Stomach (tissue), 9 donors: ENCODE results near the gene TSPYL2. TPM values are rescaled to one million over a fixed set of nuclear protein-coding genes. Genes with fewer than 3 reads are reported as not detected.
A peak's percentile ranks its signal among the peaks of the same experiment; 100 is the strongest.

ENCODE experiments used
- DNase-seq, 2 donors: peaks; one replicate each; pipeline versions ENCODE4 v3.0.0 to v3.0.0-alpha.2; 2013 to 2019
- H3K27ac ChIP-seq, 5 donors: fragments of 200-600 bp in 4 of 5; sonication (generic) in 4 of 5; one replicate each; pipeline ENCODE4 v1.5.1; 2013 to 2019; ENCODE audit warnings: mild to moderate bottlenecking in 1 of 5, moderate library complexity in 1 of 5
- H3K27me3 ChIP-seq, 3 donors: fragments of 200-600 bp; sonication (generic); one replicate each; pipeline ENCODE4 v1.5.1; 2017 to 2019; ENCODE audit warnings: mixed run types in 1 of 3
- H3K36me3 ChIP-seq, 4 donors: fragments of 200-600 bp; sonication (generic); 1 replicate in 3 of 4; 2 replicates in 1 of 4; pipeline ENCODE4 v1.5.1; 2016 to 2019
- H3K4me1 ChIP-seq, 4 donors: fragments of 200-600 bp; sonication (generic); one replicate each; pipeline ENCODE4 v1.5.1; 2016 to 2019
- H3K4me3 ChIP-seq, 4 donors: fragments of 200-600 bp; sonication (generic) in 3 of 4; one replicate each; pipeline ENCODE4 v1.5.1; 2016 to 2019; ENCODE audit warnings: mild to moderate bottlenecking in 1 of 4
- H3K9me3 ChIP-seq, 4 donors: fragments of 200-600 bp; sonication (generic); one replicate each; pipeline ENCODE4 v1.5.1; 2016 to 2019
- EP300 ChIP-seq: sonication (generic); formaldehyde crosslinking; IDR thresholded peaks from one replicate; pipeline ENCODE4 v1.6.1; 2017; ENCODE audit warnings: antibody characterized with exemption
- POLR2A ChIP-seq, 4 donors: fragments of 450-650 bp; IDR thresholded peaks; one replicate each; pipeline ENCODE4 v1.6.1; 2016; ENCODE audit warnings: antibody characterized with exemption in 4 of 4, control low read depth in 2 of 4, mild to moderate bottlenecking in 1 of 4, moderate library complexity in 1 of 4
- POLR2AphosphoS5 ChIP-seq, 3 donors: sonication (generic); formaldehyde crosslinking; IDR thresholded peaks; one replicate each; pipeline ENCODE4 v1.6.1; 2016; ENCODE audit warnings: antibody characterized with exemption in 3 of 3
- WGBS, 5 donors: extraction: QIAGEN DNeasy Blood & Tissue Kit in 3 of 5; methylation state at CpG; one replicate each; pipeline versions ENCODE4 v1.1.5 to v1.1.7; 2013 to 2018; 5-methylcytosine and 5-hydroxymethylcytosine counted together
- intact Hi-C: fragments of 100-400 bp; cut with DNase I; formaldehyde crosslinking; loops from one replicate; pipeline ENCODE4 v1.15.1; 2023; ENCODE audit warnings: low total_unique reads
- polyA plus RNA-seq, 3 donors: library from polyadenylated mRNA; stranded (reverse); fragments of 200-250 nt; gene quantifications; one replicate each; pipeline ENCODE4 v1.2.3, GENCODE V29; 2013
- total RNA-seq, 5 donors: library from RNA; depleted of rRNA; stranded (reverse); fragments of >200 nt; gene quantifications; one replicate each; pipeline versions ENCODE4 v1.1.0 to v1.2.3, GENCODE V29; 2014 to 2016
- TF ChIP-seq, protein P1 (sequence below), 7 experiments: fragments of 450-650 bp in 4 of 7; fragments of 200-600 bp in 3 of 7; sonication (generic) in 3 of 7; IDR thresholded peaks; one replicate each; pipeline ENCODE4 v1.5.1; 2016 to 2019; ENCODE audit warnings: antibody characterized with exemption in 7 of 7, control low read depth in 2 of 7, mild to moderate bottlenecking in 1 of 7
- donor health status: healthy with polysubstance abuse.
- donor health status: Bipolar disorder and iron deficiency.
- donor health status: healthy.

Gene TSPYL2
- total and polyA plus RNA-seq, 8 donors = 19.9 to 105 (median 44.9) TPM

DNA sequence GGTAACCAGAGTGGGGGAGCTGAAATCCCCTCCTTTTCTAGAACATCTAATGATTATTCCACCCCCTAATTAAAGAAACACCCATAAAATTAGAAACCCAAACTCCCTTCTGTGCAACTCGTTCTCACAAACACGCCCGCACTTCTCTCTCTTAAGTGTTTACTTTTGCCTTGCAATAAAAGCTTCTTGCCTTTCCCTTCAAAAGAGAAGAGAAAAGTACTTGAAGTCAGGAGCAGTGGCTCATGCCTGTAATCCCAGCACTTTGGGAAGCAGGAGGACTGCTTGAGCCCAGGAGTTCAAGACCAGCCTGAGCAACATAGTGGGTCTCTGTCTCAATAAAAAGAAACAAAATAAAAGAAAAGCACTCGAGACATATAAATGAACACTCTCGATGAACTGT lies 37.2 kb upstream of the TSPYL2 start:
- no peak overlapping the region for H3K27ac ChIP-seq
- no peak for DNase-seq
- no peak overlapping the region for H3K4me3 ChIP-seq
- no peak for TF ChIP-seq EP300
- TF ChIP-seq POLR2AphosphoS5 (IDR thresholded peaks at IDR 0.05) = no peak
- TF ChIP-seq POLR2A (IDR thresholded peaks at IDR 0.05) = no peak
- TF ChIP-seq, protein P1, sequence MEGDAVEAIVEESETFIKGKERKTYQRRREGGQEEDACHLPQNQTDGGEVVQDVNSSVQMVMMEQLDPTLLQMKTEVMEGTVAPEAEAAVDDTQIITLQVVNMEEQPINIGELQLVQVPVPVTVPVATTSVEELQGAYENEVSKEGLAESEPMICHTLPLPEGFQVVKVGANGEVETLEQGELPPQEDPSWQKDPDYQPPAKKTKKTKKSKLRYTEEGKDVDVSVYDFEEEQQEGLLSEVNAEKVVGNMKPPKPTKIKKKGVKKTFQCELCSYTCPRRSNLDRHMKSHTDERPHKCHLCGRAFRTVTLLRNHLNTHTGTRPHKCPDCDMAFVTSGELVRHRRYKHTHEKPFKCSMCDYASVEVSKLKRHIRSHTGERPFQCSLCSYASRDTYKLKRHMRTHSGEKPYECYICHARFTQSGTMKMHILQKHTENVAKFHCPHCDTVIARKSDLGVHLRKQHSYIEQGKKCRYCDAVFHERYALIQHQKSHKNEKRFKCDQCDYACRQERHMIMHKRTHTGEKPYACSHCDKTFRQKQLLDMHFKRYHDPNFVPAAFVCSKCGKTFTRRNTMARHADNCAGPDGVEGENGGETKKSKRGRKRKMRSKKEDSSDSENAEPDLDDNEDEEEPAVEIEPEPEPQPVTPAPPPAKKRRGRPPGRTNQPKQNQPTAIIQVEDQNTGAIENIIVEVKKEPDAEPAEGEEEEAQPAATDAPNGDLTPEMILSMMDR (IDR thresholded peaks at IDR 0.05) = no peak
- no peaks in the 10 kb centered on the region for H3K9me3 ChIP-seq
- no peaks in the 10 kb centered on the region for H3K36me3 ChIP-seq
- intact Hi-C loops = no loop called here
- peaks cover 0 to 29% (median 9%) of the 10 kb centered on the region in 3 donors for H3K27me3 ChIP-seq
- WGBS, 5 donors = 44 to 67% (median 64%) methylated on average over 5 of the region's 5 CpGs
- H3K4me1 ChIP-seq = no peaks in the 10 kb centered on the region

DNA sequence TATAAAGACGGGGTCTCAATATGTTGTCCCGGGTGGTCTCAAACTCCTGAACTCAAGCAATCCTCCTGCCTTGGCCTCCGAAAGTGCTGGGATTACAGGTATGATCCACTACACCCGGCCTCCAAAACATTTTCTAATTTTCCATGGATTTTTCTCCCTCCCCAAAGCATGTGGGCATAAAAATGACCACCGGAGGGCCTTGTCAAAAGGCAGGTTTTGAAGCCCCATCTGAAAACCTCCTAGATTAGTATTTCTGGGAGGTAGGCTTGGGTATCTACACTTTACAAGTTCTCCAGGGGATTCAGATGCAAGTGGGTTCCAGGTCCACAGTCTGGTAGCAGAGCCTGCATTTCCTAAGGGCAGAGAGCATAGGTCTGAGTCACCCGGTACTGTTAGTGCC lies 34.9 kb upstream of the TSPYL2 start:
- no peaks in the 10 kb centered on the region for H3K36me3 ChIP-seq
- peaks cover 0 to 23% (median 9%) of the 10 kb centered on the region in 3 donors for H3K27me3 ChIP-seq
- H3K4me1 ChIP-seq = peaks cover 0 to 3% (median 0%) of the 10 kb centered on the region in 4 donors
- intact Hi-C loops = no loop called here
- H3K4me3 ChIP-seq = no peak overlapping the region
- no peak for DNase-seq
- H3K9me3 ChIP-seq = no peaks in the 10 kb centered on the region
- no peak overlapping the region for H3K27ac ChIP-seq
- 86 to 93% (median 88%) methylated on average over 6 of the region's 6 CpGs for WGBS, 5 donors
- TF ChIP-seq, protein P1 (IDR thresholded peaks at IDR 0.05) = no peak
- no peak for TF ChIP-seq POLR2AphosphoS5 (IDR thresholded peaks at IDR 0.05)
- no peak for TF ChIP-seq EP300
- no peak for TF ChIP-seq POLR2A (IDR thresholded peaks at IDR 0.05)

DNA sequence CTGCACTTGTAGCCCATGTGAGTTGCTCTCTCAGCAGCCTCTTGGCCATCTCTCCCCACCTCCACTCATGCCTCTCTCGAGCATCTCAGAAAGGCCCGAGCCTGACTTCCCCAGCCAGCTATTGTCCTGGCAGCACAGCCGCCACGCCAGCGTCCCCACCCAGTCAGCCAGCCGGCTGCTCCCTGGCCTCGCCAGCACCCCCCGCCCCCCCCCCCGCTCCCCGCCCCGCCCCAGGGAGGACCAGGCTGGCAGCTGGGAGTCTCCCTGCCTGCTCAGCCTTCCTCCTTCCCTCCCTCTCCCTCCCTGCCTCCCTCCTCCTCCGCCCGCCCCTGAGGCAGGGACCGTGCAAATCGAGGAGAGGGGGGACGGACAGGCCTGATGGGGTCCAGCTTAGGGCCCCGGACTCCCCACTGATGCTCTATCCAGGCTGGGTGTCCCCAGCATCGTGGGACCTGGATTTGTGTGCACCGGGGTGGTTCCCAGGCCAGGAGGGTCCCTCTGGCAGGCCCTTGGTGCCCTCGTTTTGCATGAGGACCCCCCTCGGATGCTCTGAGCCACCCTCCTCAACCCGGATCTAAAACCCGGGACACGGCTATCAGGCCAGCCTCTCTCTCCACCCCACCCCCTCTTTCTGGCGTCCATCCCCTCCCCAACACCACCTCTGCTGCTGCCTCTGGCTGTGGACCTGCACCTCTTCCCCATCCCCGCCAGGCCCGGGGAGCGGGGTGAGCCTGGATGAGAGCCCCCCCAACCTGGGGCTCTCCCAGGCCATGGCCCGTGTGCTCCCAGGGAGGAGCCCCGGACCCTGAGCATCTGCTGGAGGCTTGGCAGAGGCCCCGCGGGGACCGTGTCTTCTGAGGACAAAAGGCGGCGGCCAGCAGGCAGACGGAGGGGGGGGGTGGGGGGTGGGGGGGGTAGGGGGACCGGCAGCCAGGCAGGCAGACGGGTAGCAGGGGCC lies 33.7 kb upstream of the TSPYL2 start, which contains the start of gene GPR173:
Gene GPR173 (plus strand): TSS at position 621 of the 958 bp plus-strand sequence. CDS start 27,833 bp downstream, outside the sequence.
- no peaks in the 10 kb centered on the region for H3K36me3 ChIP-seq
- H3K27ac ChIP-seq = peak within 1 kb of the TSS in 1 of 5 donors; percentile 24
- H3K4me1 ChIP-seq = peaks cover 0 to 3% (median 0%) of the 10 kb centered on the region in 4 donors
- TF ChIP-seq, protein P1 (IDR thresholded peaks at IDR 0.05) = no peak
- TF ChIP-seq EP300 = no peak
- no peak for TF ChIP-seq POLR2A (IDR thresholded peaks at IDR 0.05)
- no peak for TF ChIP-seq POLR2AphosphoS5 (IDR thresholded peaks at IDR 0.05)
- H3K4me3 ChIP-seq = peak within 1 kb of the TSS; percentile 39 to 50 (median 44)
- peaks cover 0 to 15% (median 9%) of the 10 kb centered on the region in 3 donors for H3K27me3 ChIP-seq
- DNase-seq = peak in 1 of 2 donors; percentile 78
- no peaks in the 10 kb centered on the region for H3K9me3 ChIP-seq
- WGBS, 5 donors = 0 to 33% (median 4%) methylated on average over 1 to 34 of the region's 38 CpGs
- intact Hi-C loops = no loop called here

DNA sequence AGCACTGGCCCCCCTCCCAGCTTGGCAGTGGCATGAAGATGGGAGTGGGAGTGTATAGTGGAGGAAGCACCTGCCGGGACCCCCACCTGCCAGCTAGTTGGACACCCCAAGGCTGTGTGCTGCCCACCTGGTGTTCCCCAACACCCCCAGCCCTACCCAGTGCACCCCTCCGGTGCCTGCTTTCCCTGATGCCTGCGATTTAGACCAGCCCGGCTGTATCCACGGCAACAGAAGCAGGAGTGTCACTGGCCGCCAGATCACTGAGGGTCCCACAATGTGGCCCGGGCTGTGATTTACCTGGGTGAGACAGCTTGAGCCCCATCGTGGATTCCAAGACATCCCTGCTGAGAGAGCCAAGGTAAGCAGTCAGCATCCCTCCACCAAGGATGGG lies 33.0 kb upstream of the TSPYL2 start:
- Histone ChIP-seq H3K27ac (peak overlapping the region in 1 of 5 donors; percentile 24), H3K9me3 (no peaks in the 10 kb centered on the region), H3K36me3 (no peaks in the 10 kb centered on the region), H3K27me3 (peaks cover 0 to 14% (median 9%) of the 10 kb centered on the region in 3 donors), H3K4me1 (peaks cover 0 to 3% (median 0%) of the 10 kb centered on the region in 4 donors), H3K4me3 (peak overlapping the region; percentile 39 to 50 (median 44))
- TF ChIP-seq POLR2AphosphoS5 (IDR thresholded peaks at IDR 0.05) = no peak
- no peak for TF ChIP-seq POLR2A (IDR thresholded peaks at IDR 0.05)
- no peak for TF ChIP-seq EP300
- intact Hi-C loops = no loop called here
- WGBS, 5 donors = 0 to 47% (median 25%) methylated on average over 2 to 8 of the region's 8 CpGs
- DNase-seq = peak in 1 of 2 donors; percentile 8
